ENCODE data around the gene GALNS. TPM values are rescaled to one million over a fixed set of nuclear protein-coding genes. Genes with fewer than 3 reads are reported as not detected.

The GALNS gene
- total and polyA plus RNA-seq, 2 of the 4 experiments (the other 2 are of a cell fraction): 7.2 to 32.5 TPM

- no peak overlapping the region for H2BK120ac ChIP-seq (ENCODE audit: low read depth, low read length)
- H4K20me1 ChIP-seq (ENCODE audit: insufficient read depth, low read length): no peaks in the 10 kb centered on the region
- H3K18ac ChIP-seq (ENCODE audit: low read depth, low read length): no peak overlapping the region
- no peak overlapping the region for H3K14ac ChIP-seq (replicated peaks; ENCODE audit: low read depth, low read length)
- no peaks in the 10 kb centered on the region for H3K9me1 ChIP-seq (ENCODE audit: insufficient read depth, low read length)
- 89% methylated on average over 15 of the region's 34 CpGs; no CpG with 5 or more reads in 1 of the 2 experiments for WGBS, 2 experiments (ENCODE audit: extremely low coverage in 2 of 2, insufficient read length in 1 of 2)
- H2BK15ac ChIP-seq (ENCODE audit: low read depth, low read length): no peak overlapping the region
- no peak overlapping the region for H2BK5ac ChIP-seq (ENCODE audit: low read depth, low read length, poor library complexity, severe bottlenecking)
- H3K9ac ChIP-seq (ENCODE audit: low read depth, low read length): no peak overlapping the region
- ATAC-seq (ENCODE audit: low read depth): no peak
- peaks cover 61% of the 10 kb centered on the region for H3K27me3 ChIP-seq (ENCODE audit: control insufficient read depth, insufficient read depth, low read length)
- dilution Hi-C loops (cut with HindIII; ENCODE audit: low sequenced_read_pairs, unreplicated experiment) (no loop called here), intact Hi-C loops (cut with micrococcal nuclease) (no loop called here), in situ Hi-C loops (cut with MboI; ENCODE audit: low sequenced_read_pairs) (no loop called here)
- H3K4ac ChIP-seq (ENCODE audit: low read depth, low read length): no peak overlapping the region
- H2AK9ac ChIP-seq (replicated peaks; ENCODE audit: low read depth, low read length, poor library complexity): peak overlapping the region; percentile 24
- ChIA-PET POLR2A (ENCODE audit: unreplicated experiment) (no interaction called here), CTCF (no interaction called here)
- no peak overlapping the region for H4K91ac ChIP-seq (ENCODE audit: insufficient read depth, low read depth, low read length)
- no peak for DNase-seq
- H2AK5ac ChIP-seq (ENCODE audit: low read depth, low read length): no peak overlapping the region
- BruUV-seq (replicated peaks): no TSS peak
- no peak overlapping the region for H4K8ac ChIP-seq (ENCODE audit: low read depth in 2 of 2, low read length in 2 of 2)
- H3K36me3 ChIP-seq (ENCODE audit: control insufficient read depth, insufficient read depth, low read length): no peaks in the 10 kb centered on the region
- H3K4me1 ChIP-seq (ENCODE audit: control insufficient read depth, insufficient read depth, low read length): no peaks in the 10 kb centered on the region
- no peaks in the 10 kb centered on the region for H3K9me3 ChIP-seq (ENCODE audit: control insufficient read depth, insufficient read depth, low read length)
- no peak overlapping the region for H3K4me2 ChIP-seq (ENCODE audit: low read depth, low read length)
- TF ChIP-seq NFE2L2 (IDR thresholded peaks at IDR 0.05; ENCODE audit: low read depth, low read length): no peak
- TF ChIP-seq RFX5 (IDR thresholded peaks at IDR 0.05; ENCODE audit: low read depth, low read length): no peak
- no peak for TF ChIP-seq FOS (IDR thresholded peaks at IDR 0.05; ENCODE audit: low read depth, low read length)
- no peak for TF ChIP-seq MXI1 (IDR thresholded peaks at IDR 0.05; ENCODE audit: borderline replicate concordance, low read depth, low read length)
- TF ChIP-seq ELK1 (IDR thresholded peaks at IDR 0.05; ENCODE audit: borderline replicate concordance, low read depth, low read length): no peak
- TF ChIP-seq CTCF (conservative IDR thresholded peaks at IDR 0.05; ENCODE audit: low read depth, low read length): no peak
- no peak for TF ChIP-seq MAZ (IDR thresholded peaks at IDR 0.05; ENCODE audit: borderline replicate concordance, low read depth, low read length)
- no peak for TF ChIP-seq RAD21 (IDR thresholded peaks at IDR 0.05; ENCODE audit: low read length)
- TF ChIP-seq SMC3 (IDR thresholded peaks at IDR 0.05; ENCODE audit: low read depth, low read length): no peak
- no peak for TF ChIP-seq CEBPB (IDR thresholded peaks at IDR 0.05; ENCODE audit: low read depth, low read length)
- no peak for TF ChIP-seq BHLHE40 (IDR thresholded peaks at IDR 0.05; ENCODE audit: low read depth, low read length)
- no peak for TF ChIP-seq POLR2A (IDR thresholded peaks at IDR 0.05; ENCODE audit: low read depth, low read length)
- no peak for TF ChIP-seq USF2 (IDR thresholded peaks at IDR 0.05; ENCODE audit: low read depth, low read length)
- no peak for TF ChIP-seq MAFK (IDR thresholded peaks at IDR 0.05; ENCODE audit: low read depth, low read length)
- no peak for TF ChIP-seq RCOR1 (IDR thresholded peaks at IDR 0.05; ENCODE audit: insufficient replicate concordance, low read length)
- TF ChIP-seq CHD1 (IDR thresholded peaks at IDR 0.05; ENCODE audit: low read depth, low read length): no peak
- H3K79me1 ChIP-seq (ENCODE audit: low read depth in 1 of 2, low read length in 2 of 2): no peaks in the 10 kb centered on the region
- no peak overlapping the region for H3K23ac ChIP-seq (ENCODE audit: low read depth, low read length)
- no peak overlapping the region for H3K27ac ChIP-seq (ENCODE audit: insufficient read depth, low read length)
- H3K56ac ChIP-seq (ENCODE audit: extremely low read depth, insufficient read depth, low read length): no peak overlapping the region
- H3K4me3 ChIP-seq (ENCODE audit: insufficient read depth, low read depth, low read length): no peak overlapping the region
- H2AFZ ChIP-seq (replicated peaks; ENCODE audit: low read length, poor library complexity): no peak overlapping the region
- no peak overlapping the region for H2BK20ac ChIP-seq (ENCODE audit: low read depth, low read length)
- H4K5ac ChIP-seq (ENCODE audit: low read depth, low read length): no peak overlapping the region
These were observed 18.3 kb upstream of the GALNS start for GRCh38 chr16:88874938-88875599.

Measured in IMR-90 (cell line).